HG03565 (cell line): ENCODE data around the gene ZNF215.
"Not testable (repeated sequence)": the region's sequence is repeated elsewhere in the genome, so short reads cannot be mapped to it uniquely, and the experiment has no call there.

Source experiments
- ATAC-seq: cut with Tn5 transposase; IDR thresholded peaks from one replicate; pipeline ENCODE4 v1.9.1; 2021; ENCODE audit warnings: mild to moderate bottlenecking, moderate library complexity; ENCODE audit not compliant: unreplicated experiment

The ZNF215 gene

DNA sequence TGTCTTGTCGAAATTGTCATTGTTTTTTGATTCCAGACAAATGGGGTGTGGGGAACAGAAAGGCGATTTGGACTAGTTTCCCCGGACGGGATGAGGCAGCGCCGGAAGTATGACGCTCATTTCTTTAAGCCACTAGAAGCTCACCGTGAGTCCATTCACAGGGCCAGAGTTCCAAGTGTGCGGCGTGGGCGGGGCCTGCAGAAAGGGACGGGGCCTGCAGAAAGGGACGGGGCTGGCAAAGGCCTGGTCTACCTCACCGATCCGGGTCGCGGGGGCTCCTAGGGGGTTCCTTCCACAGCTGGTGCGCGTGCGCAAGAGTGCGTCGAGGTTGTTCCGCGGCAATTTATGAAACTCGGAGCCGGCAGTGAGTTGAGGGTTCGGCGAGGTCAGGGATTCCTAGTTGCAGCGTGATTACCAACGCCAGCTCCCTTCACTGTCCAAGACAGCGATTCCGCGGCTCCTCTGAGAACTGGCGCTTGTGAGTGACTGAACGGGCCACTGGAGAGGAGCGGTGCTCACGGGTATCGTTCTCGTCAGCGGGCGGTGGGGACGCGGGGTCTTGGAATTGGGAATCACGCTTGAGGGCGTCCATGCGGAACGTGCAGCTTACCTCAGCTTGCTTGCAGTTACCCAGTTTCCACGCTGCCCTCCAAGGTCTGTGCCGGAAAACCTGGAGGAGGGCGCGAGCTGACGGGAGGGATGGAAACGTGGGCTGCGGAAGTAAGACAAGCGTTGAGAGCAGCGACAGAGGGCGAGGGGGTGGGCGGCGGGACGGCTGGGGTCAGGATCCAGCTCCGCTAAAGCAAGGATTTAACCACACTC lies at the start of gene ZNF215:
ZNF215 (plus strand) TSS at position 219 of the 822 bp plus-strand sequence. CDS start 5,847 bp downstream, outside the sequence.
- ATAC-seq, result peak; percentile 50

DNA sequence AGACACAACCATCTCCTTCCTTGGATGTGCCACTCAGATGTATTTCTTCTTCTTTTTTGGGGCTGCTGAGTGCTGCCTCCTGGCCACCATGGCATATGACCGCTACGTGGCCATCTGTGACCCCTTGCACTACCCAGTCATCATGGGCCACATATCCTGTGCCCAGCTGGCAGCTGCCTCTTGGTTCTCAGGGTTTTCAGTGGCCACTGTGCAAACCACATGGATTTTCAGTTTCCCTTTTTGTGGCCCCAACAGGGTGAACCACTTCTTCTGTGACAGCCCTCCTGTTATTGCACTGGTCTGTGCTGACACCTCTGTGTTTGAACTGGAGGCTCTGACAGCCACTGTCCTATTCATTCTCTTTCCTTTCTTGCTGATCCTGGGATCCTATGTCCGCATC lies 49.3 kb upstream of the ZNF215 start:
- no peak for ATAC-seq

DNA sequence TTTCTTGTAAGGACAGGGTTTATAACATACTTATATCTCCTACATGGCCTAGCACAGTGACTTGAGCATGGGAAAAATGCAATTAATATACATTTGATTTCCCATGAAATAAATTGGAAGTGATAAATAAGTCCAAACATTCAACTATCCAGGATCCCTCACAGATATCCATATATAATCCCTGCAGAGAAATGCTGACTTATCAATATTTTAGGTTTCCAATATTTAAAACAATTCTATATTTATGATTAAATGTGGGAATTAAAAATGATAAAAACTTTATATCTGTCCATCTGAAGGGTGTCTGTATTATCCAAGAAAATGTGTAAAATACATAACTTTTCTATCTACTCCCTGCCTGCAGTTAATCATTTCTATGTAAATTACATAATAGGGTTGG lies 43.5 kb upstream of the ZNF215 start:
- no peak for ATAC-seq

DNA sequence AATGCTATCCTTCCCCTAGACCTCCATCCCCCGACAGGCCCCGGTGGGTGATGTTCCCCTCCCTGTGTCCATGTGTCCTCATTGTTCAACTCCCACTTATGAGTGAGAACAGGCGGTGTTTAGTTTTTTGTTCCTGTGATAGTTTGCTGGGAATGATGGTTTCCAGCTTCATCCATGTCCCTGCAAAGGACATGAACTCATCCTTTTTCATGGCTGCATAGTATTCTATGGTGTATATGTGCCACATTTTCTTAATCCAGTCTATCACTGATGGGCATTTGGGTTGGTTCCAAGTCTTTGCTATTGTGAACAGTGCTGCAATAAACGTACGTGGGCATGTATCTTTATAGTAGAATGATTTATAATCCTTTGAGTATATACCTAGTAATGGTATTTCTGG lies 38.5 kb upstream of the ZNF215 start:
- not testable (repeated sequence) for ATAC-seq

DNA sequence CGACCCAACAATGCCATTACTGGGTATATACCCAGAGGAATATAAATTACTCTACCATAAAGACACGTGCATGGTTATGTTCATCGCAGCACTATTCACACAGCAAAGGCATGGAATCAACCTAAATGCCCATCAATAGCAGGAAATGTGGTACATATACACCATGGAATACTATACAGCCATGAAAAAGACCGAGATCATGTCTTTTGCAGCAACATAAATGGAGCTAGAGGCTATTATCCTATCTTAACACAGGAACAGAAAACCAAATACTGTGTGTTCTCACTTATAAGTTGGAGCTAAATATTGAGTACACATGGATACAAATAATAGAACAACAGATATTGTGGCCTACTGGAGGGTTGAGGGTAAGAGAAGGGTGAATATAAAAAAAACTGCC lies 37.4 kb upstream of the ZNF215 start:
- ATAC-seq, result no peak

- peak; percentile 48 for ATAC-seq
Measured at GRCh38 chr11:6889835-6890234, 36.4 kb upstream of the ZNF215 start.

GRCh38 chr11:6892400-6892799 lies 33.8 kb upstream of the ZNF215 start, which contains the start of gene OR2D2:
Gene OR2D2 (minus strand): TSS chr11:6892500. CDS start chr11:6892500, 0 bp downstream.
- ATAC-seq, result no peak

- ATAC-seq, result no peak
Measured at GRCh38 chr11:6894097-6894496, 32.1 kb upstream of the ZNF215 start.

DNA sequence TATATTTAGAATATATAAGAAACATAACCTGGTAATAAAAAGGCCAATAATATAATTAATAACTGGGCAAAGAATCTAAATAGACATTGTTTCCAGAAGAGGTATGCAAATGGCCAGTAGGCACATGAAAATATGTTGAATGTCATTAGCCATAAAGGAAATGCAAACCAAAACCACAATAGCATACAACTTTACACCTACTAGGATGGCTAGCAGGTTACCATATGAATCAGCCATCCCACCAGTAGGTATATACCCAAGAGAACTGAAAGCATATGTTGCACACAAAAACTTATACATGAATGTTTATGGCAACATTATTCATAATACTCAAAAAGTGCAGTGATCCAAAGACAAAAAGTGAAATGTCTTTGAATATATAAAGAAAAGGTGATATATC lies 31.2 kb upstream of the ZNF215 start:
- ATAC-seq, result peak; percentile 91

GRCh38 chr11:6898911-6899310 lies 27.3 kb upstream of the ZNF215 start:
- no peak for ATAC-seq

DNA sequence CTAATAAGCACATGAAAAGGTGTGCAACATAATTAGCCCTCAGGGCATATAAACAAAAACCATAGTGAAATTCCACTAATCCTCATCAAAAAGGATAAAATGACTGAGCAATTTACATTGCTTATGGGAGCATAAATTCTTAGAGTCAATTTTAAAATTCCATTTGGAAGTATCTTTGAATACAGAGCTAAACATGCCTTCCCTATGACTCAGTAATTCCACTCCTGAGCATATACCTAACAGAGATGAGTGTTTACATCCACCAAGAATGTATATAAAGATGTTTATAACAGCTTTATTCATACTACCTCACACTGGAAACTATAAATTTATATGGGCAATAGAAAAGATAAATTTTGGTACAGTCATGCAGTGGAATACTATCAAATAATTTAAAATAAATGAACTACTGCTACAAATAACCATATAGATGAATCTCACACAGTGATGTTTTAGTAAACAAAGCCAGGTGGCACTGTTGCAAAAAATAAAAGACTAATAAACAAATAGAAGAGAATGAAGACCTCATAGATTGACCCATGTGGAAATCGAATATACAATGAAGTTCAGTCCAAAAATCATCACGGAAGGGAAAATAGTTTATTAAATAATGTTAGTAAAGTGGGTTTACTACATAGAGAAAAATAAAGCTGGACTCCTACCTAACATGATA lies 25.8 kb upstream of the ZNF215 start:
- ATAC-seq, result no peak

DNA sequence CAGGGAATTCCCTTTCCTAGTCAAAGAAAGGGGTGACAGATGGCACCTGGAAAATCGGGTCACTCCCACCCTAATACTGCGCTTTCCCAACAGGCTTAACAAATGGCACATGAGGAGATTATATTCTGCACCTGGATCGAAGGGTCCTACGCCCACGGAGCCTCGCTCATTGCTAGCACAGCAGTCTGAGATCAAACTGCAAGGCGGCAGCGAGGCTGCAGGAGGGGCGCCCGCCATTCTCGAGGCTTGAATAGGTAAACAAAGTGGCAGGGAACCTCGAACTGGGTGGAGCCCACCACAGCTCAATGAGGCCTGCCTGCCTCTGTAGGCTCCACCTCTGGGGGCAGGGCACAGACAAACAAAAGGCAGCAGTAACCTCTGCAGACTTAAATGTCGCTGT lies 21.4 kb upstream of the ZNF215 start:
- not testable (repeated sequence) for ATAC-seq

GRCh38 chr11:6911378-6911777 lies 14.8 kb upstream of the ZNF215 start:
- ATAC-seq, result no peak

DNA sequence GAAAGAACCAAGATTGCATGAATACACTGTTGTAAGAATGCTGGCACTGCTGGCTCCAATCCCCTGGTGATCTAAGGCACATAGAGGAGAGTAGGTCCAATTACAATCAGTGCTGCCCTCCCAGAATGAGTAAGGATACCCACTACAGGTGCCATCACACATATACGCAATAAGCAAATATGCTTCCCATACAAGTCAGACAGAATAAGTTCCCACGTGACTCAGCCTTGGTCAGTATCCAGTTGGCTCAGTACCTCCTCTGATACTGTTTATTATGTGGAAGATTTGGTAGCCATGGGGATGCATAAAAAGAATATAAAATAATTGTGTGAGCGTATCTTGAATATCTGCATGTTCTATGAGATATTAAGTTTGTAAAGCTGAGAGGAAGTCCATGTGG lies 14.3 kb upstream of the ZNF215 start:
- no peak for ATAC-seq

GRCh38 chr11:6919698-6920097 lies 6.5 kb upstream of the ZNF215 start:
- ATAC-seq, result no peak

DNA sequence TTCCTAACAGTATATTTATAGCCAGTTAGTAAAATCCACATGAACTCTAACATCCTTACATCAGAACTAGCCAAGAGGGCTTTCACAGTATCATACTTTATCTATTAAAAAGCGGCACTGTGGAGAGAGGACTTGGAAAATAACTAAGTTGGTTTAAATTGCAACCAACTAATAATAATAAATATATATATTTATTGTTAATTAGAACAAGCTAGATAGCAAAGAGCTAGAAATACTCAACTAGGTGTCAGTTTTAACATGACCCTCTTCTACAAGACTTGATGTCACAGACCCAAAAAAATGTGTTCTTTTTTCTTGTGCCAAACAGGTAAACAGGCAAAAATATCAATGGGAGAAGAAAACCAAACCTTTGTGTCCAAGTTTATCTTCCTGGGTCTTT lies 5.5 kb upstream of the ZNF215 start, which contains the start of gene OR2D3:
OR2D3 (plus strand) TSS at position 301 of the 400 bp plus-strand sequence; CDS start at position 301, 0 bp downstream.
- ATAC-seq, result no peak

GRCh38 chr11:6925007-6925577 lies 1.1 kb upstream of the ZNF215 start:
- no peak for ATAC-seq

DNA sequence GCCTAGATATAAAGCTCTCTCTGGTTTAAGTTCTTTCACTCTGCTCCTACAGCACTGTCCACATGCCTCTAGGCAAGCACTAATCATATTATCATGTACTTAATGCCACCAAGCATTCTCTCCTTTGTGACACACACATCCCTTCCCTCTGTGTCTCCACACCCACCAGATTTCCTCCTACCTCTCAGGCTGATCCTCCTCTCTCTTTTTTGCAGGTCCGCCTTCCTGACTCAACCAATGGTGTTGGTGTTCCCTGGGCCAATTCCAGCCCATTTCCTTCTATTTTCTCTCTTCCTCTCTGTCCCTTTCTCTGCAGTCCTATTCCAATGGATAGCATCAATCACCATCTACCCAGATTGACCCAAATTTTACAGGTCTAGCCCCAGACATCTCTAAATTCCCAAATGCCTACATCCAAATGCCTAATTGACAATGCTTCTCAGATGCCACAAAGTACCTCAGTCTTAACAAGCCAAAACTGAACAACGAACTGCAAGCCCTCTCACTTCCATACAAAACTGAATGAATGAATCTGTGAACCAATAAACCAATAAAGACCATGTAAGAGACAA lies 504 bp upstream of the ZNF215 start:
- ATAC-seq, result no peak

GRCh38 chr11:6927030-6927617 lies 898 bp downstream of the ZNF215 start:
- ATAC-seq, result peak; percentile 54

DNA sequence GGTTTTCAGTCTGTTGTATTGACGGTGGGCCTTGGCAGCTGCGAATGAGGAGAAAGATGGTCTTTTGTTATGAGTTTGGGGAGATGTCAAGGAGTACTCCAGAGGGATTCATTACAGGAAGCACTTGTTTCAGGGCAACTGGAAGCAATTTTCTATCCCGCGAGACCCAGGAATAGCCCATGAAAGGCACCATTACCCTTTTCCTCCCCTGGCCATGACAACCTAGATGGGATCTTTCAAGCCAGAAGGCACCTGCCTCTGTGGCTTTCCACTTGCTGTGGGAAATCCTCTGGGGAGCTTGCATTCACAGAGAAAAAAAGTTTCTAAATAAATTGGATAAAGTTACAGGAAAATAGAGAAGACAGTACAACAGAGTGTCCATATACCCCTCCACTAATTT lies 2.7 kb downstream of the ZNF215 start:
- no peak for ATAC-seq

DNA sequence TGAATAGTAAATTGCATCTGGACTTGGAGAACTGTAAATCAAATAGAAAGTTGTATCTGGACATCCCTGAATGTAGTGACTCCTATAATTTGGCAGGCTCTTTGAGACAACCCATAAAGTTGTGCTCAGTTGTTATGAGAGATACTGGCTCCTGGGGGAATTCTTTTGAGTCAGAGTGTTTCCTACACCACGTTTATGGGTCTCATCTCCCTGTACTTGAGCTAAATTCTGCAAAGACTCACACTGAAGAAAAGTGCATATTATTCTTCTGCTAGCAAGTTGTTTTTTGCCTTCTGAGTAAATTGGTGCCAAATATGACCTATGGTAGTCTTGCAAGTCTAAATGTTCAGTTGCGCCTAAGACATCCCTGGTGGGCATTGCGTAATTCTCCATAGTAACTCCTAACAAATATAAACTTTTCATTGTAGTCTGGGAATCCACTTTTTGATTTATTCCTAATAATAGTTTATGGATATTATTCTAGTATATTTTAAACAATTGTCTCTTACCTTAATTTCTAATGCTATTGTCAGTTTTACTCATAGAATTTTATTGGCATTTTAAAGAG lies 5.0 kb downstream of the ZNF215 start:
- no peak for ATAC-seq
